ENCODE measurements around the gene VSIG10L.

Gene VSIG10L

DNA sequence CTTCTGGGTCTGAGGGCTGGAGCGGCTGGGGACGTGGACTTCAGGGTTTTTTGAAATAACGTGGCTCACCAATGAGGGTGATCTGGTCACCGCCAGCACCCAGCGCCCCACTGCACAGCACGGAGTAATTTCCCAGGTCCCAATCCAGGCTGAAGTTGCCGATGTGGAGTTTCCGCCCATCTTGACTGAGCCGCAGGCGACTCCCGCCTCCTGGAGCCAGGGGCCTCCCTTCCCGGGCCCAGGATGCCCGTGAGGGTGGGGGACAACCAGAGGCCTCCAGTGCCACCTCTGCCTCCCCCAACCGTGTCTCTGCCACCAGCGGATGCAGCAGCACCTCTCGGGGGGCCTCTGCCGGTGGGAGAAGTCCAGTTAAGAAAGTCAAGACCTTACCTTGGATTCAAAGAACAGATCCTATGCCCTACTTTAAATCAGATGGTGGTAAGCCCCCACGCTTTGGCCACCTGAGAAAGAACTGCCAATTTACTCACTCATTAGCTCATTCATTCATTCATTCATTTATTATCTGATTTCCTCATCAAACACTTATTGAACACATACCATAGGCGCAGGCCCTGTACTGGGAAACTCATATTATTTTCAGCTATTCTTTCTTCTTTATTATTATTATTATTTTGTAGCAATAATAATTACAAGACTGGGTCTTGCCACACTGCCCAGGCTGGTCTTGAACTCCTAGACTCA lies 3.9 kb downstream of the VSIG10L start:
- TF ChIP-seq GATA3 (IDR thresholded peaks at IDR 0.05; ENCODE audit: low read depth, low read length) (no peak), GATA2 (IDR thresholded peaks at IDR 0.05; ENCODE audit: low read depth, low read length) (no peak)

GRCh38 chr19:51337141-51337860 lies 4.6 kb downstream of the VSIG10L start:
- TF ChIP-seq GATA3 (IDR thresholded peaks at IDR 0.05; ENCODE audit: low read depth, low read length) (no peak), GATA2 (IDR thresholded peaks at IDR 0.05; ENCODE audit: low read depth, low read length) (no peak)

DNA sequence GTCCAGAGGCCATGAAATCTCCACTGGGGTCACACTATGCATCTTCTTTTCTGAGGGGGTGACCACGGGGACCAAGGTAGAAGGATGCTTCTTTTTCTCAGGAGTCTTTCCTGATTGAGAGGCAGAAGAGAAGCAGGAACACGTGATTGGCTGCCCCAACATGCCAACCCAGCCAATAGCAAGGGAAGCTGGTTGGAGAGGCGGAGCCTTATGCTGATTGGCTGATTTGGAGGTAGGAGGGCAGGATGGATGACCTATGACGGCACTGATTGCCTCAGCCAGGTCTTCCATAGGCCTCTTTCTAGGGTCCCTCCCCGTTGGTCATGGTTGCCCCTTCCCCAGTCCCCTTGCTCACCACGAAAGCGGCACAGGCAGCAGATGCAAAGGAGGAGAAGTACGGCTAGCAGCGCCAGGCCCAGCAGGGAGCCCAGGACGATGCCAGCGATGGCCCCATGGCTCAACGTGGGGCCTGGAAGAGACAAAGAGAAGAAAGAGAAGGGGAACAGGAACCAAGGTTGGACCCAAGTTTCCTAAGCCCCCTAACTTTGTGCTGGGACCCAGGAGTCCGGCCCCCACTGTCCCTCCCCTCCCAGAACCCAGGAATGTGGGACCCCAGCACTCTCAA lies 8.0 kb downstream of the VSIG10L start:
- no peak for TF ChIP-seq GATA3 (IDR thresholded peaks at IDR 0.05; ENCODE audit: low read depth, low read length)
- TF ChIP-seq GATA2 (IDR thresholded peaks at IDR 0.05; ENCODE audit: low read depth, low read length) = no peak

DNA sequence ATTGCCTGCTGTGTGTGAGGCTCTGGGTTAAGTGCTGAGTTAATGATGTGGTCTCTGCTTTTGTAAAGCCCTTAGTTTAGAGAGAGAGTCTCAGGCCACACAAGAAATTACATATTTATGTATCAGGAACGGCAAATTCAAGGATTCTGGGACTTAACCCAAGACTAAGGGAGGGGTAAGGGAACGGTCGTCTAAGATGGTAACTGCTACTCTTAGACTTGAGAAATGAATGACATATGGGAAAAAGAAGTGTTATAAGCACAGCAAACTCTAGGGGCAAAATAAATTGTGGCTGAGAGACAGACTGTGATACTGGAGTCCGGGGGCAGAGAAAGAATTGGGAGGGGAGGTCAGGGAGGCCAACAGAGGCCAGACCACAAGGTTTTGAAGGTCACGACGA lies 10.2 kb downstream of the VSIG10L start:
- no peak for TF ChIP-seq GATA3 (IDR thresholded peaks at IDR 0.05; ENCODE audit: low read depth, low read length)
- no peak for TF ChIP-seq GATA2 (IDR thresholded peaks at IDR 0.05; ENCODE audit: low read depth, low read length)

DNA sequence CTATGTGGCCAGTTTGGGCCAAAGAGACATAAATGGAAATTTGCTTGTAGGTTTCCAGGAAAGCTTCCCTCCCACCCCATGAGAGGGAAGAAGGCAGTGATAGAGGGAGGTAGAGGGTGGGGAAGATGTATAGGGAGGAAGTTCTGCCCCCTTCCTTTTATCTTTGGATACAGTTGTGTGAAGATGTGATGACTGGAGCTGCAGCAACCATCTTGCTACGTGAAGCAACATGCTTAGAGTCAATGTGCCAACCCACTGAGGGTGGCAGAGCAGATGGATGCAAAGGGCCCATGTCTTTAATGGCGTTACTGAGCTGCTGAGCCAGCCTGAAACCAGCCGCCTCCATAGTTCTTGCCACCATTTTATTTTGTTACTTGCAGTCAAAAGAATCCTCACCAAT lies 10.7 kb downstream of the VSIG10L start:
- no peak for TF ChIP-seq GATA3 (IDR thresholded peaks at IDR 0.05; ENCODE audit: low read depth, low read length)
- no peak for TF ChIP-seq GATA2 (IDR thresholded peaks at IDR 0.05; ENCODE audit: low read depth, low read length)

DNA sequence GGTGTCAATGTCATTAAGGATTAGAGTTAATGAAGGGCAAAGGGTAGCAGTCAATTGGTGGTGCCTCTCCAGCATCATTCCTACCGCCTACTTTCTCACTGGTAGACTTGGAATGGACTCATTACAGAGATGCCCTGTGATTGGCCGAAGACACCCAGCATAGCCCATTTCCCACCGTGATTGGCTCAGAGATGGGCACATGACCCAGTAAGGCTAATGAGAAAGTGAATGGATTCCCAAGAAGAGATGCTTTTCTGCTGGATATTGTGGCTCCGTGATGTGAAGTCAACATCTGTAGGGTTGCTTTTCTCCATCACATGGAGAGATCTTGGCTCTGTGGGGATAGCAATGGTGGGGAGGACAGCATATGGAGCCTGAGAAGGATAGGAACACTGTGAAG lies 11.6 kb downstream of the VSIG10L start:
- no peak for TF ChIP-seq GATA3 (IDR thresholded peaks at IDR 0.05; ENCODE audit: low read depth, low read length)
- TF ChIP-seq GATA2 (IDR thresholded peaks at IDR 0.05; ENCODE audit: low read depth, low read length) = no peak

DNA sequence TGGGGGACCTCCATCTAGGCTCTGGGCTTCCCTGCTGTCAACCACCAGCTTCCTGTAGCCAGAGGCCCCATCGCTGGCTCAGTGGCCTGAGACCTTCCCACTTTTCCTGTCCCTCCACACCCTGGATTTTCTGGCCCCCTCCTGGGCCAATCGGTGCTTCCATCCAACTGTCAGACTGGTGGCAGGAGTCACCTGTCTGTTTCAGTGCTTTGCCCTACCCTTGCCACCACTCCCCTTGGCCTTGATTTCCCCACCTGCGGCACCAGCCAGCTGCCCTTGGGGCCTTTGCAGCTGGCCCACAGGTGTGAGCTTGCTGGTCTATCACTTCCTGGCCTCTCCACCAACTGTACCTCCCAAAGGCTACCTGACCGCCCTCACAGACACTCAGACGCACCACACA lies 12.5 kb downstream of the VSIG10L start:
- TF ChIP-seq GATA2 (IDR thresholded peaks at IDR 0.05; ENCODE audit: low read depth, low read length) (no peak), GATA3 (IDR thresholded peaks at IDR 0.05; ENCODE audit: low read depth, low read length) (no peak)

DNA sequence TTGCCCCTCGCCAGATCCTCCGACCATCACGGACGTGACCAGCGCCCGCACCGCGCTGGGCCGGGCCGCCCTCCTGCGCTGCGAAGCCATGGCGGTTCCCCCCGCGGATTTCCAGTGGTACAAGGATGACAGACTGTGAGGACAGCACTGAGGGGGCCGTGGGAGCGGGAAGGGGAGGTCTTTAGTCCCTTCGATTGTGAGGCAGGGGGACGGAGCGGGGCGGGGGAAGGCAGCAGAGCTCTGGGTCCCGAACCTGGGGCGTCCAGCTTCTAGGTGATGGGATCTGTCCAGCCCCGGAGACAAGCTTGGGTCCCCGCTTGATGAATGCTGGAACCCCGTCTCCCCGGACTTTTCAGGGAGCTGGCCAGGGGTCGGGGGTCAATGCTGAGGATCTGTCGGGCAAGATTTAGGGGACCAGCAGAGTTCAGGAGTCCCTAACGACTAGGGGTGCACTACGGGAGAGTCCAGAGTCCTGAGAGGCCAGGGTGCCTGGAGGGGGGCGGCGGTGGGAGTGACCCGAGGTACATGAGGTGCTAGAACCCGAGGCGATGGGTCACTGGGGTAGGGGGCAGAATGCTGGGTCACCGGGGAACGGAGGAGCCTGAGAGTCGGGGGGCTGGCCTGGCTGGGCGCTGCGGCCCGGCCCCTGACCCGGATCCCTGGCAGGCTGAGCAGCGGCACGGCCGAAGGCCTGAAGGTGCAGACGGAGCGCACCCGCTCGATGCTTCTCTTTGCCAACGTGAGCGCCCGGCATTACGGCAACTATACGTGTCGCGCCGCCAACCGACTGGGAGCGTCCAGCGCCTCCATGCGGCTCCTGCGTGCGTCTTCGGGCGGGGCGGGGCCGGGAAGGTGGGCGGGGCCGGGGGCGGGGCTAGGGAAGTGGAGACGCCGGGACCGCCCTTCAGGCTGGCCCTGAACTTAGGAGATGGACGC lies 14.6 kb downstream of the VSIG10L start:
- TF ChIP-seq GATA3 (IDR thresholded peaks at IDR 0.05; ENCODE audit: low read depth, low read length) (no peak), GATA2 (IDR thresholded peaks at IDR 0.05; ENCODE audit: low read depth, low read length) (no peak)

- TF ChIP-seq GATA2 (IDR thresholded peaks at IDR 0.05; ENCODE audit: low read depth, low read length) (no peak), GATA3 (IDR thresholded peaks at IDR 0.05; ENCODE audit: low read depth, low read length) (no peak)
These were observed 15.5 kb downstream of the VSIG10L start for GRCh38 chr19:51326216-51327065.

GRCh38 chr19:51325161-51325976 lies 16.6 kb downstream of the VSIG10L start:
- TF ChIP-seq GATA2 (IDR thresholded peaks at IDR 0.05; ENCODE audit: low read depth, low read length) = no peak
- no peak for TF ChIP-seq GATA3 (IDR thresholded peaks at IDR 0.05; ENCODE audit: low read depth, low read length)

- TF ChIP-seq GATA3 (IDR thresholded peaks at IDR 0.05; ENCODE audit: low read depth, low read length) = no peak
- no peak for TF ChIP-seq GATA2 (IDR thresholded peaks at IDR 0.05; ENCODE audit: low read depth, low read length)
These were observed 17.8 kb downstream of the VSIG10L start for GRCh38 chr19:51324167-51324481.

GRCh38 chr19:51323481-51324166 lies 18.3 kb downstream of the VSIG10L start:
- TF ChIP-seq GATA2 (IDR thresholded peaks at IDR 0.05; ENCODE audit: low read depth, low read length) (no peak), GATA3 (IDR thresholded peaks at IDR 0.05; ENCODE audit: low read depth, low read length) (no peak)

Measured in SH-SY5Y (cell line).